ENCODE results near the gene DHCR24.

The DHCR24 gene

DNA sequence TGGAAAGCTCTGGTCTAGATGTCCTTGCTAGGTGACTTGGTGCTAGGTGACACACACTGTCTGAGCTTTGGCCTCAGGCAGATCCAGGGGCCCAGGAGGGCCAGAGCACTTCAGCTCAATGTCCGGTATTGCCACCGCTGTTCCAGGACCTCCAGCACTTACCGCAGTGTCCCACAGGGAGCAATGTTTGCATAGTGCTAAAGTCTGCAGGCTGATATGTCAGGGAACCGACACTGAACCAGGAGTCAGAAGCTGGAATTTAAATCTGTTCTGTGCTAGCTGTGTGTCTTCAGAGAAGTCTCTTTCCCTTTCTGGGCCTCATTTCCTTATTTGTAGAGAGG is 19.3 kb downstream of the DHCR24 start:
- no peaks in the 10 kb centered on the region for H3K79me2 ChIP-seq (ENCODE audit: insufficient read depth, low read length)
- H3K9me3 ChIP-seq (ENCODE audit: low read length) = no peaks in the 10 kb centered on the region
- H3K9me2 ChIP-seq (ENCODE audit: low read depth, low read length) = no peaks in the 10 kb centered on the region
- H3K4me2 ChIP-seq (ENCODE audit: low read length) = no peak overlapping the region
- H2AFZ ChIP-seq (ENCODE audit: low read length) = no peak overlapping the region
- no peaks in the 10 kb centered on the region for H3K27me3 ChIP-seq (ENCODE audit: insufficient read depth, low read length)
- TF ChIP-seq, protein P1, sequence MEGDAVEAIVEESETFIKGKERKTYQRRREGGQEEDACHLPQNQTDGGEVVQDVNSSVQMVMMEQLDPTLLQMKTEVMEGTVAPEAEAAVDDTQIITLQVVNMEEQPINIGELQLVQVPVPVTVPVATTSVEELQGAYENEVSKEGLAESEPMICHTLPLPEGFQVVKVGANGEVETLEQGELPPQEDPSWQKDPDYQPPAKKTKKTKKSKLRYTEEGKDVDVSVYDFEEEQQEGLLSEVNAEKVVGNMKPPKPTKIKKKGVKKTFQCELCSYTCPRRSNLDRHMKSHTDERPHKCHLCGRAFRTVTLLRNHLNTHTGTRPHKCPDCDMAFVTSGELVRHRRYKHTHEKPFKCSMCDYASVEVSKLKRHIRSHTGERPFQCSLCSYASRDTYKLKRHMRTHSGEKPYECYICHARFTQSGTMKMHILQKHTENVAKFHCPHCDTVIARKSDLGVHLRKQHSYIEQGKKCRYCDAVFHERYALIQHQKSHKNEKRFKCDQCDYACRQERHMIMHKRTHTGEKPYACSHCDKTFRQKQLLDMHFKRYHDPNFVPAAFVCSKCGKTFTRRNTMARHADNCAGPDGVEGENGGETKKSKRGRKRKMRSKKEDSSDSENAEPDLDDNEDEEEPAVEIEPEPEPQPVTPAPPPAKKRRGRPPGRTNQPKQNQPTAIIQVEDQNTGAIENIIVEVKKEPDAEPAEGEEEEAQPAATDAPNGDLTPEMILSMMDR (IDR thresholded peaks at IDR 0.05; ENCODE audit: low read length) = no peak
- no peak for TF ChIP-seq EZH2 (IDR thresholded peaks at IDR 0.05; ENCODE audit: borderline replicate concordance, low read length)
- H3K9ac ChIP-seq (ENCODE audit: low read length) = no peak overlapping the region
- no peaks in the 10 kb centered on the region for H4K20me1 ChIP-seq (ENCODE audit: insufficient read depth, low read length)
- H3K4me1 ChIP-seq (ENCODE audit: insufficient read depth, low read length, severe bottlenecking) = no peaks in the 10 kb centered on the region
- no peaks in the 10 kb centered on the region for H3F3A ChIP-seq (ENCODE audit: insufficient read depth, low read length)
- peaks cover 98% of the 10 kb centered on the region for H3K36me3 ChIP-seq (ENCODE audit: insufficient read depth, low read length)
- H3K4me3 ChIP-seq (ENCODE audit: low read depth, low read length, poor library complexity, severe bottlenecking) = no peak overlapping the region
- no peak overlapping the region for H3K27ac ChIP-seq (ENCODE audit: low read depth, low read length, poor library complexity, severe bottlenecking)

DNA sequence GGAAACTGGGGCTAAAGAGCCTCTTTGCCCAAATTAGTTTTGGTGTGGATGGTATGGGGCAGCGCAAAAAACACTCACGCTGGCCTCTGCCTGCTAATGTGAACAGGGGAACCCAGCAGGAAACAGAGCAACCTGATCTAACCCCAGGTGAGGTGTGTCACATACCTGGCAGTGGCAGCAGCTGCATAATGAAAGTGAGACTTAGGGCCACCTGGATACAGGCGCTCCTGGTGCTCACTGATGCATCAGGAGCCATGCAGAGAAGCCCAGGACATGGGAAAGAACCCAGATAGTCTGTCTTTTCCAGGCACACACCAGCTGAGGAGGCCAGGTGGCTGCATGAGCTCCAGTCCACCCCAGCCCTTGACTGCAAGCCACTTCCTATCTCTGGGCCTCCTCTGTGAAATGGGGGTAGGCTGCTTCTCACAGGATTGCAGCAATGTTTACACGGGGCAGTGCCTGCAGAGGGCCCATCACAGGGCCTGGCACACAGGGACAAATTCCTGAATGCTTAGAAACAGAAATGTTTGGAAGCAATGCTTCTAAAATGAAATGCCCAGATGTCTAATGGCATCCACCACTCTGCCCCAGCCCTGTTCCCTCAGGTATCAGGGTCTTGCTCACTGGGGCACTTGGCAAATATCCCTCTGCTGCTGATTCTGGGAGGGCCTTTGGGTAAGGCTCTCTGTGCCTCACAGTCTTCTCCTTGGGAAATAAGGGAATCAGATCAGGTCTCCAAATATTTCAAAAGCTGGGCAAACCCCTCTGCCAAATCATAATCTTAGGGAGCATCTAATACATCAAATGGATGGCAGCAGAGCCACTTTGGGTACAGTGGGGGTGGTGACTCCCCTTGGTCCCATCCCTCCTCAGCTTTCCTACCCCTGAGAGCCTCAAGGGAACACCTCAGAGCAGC is 19.9 kb downstream of the DHCR24 start:
- H3K9ac ChIP-seq (ENCODE audit: low read length) = no peak overlapping the region
- H3K4me1 ChIP-seq (ENCODE audit: insufficient read depth, low read length, severe bottlenecking) = no peaks in the 10 kb centered on the region
- no peaks in the 10 kb centered on the region for H3K27me3 ChIP-seq (ENCODE audit: insufficient read depth, low read length)
- H3K4me3 ChIP-seq (ENCODE audit: low read depth, low read length, poor library complexity, severe bottlenecking) = no peak overlapping the region
- no peak for TF ChIP-seq EZH2 (IDR thresholded peaks at IDR 0.05; ENCODE audit: borderline replicate concordance, low read length)
- TF ChIP-seq, protein P1 (IDR thresholded peaks at IDR 0.05; ENCODE audit: low read length) = no peak
- no peaks in the 10 kb centered on the region for H3K79me2 ChIP-seq (ENCODE audit: insufficient read depth, low read length)
- H3K4me2 ChIP-seq (ENCODE audit: low read length) = no peak overlapping the region
- no peaks in the 10 kb centered on the region for H3K9me3 ChIP-seq (ENCODE audit: low read length)
- H4K20me1 ChIP-seq (ENCODE audit: insufficient read depth, low read length) = no peaks in the 10 kb centered on the region
- H3K36me3 ChIP-seq (ENCODE audit: insufficient read depth, low read length) = peaks cover 98% of the 10 kb centered on the region
- H2AFZ ChIP-seq (ENCODE audit: low read length) = no peak overlapping the region
- H3K9me2 ChIP-seq (ENCODE audit: low read depth, low read length) = no peaks in the 10 kb centered on the region
- H3K27ac ChIP-seq (ENCODE audit: low read depth, low read length, poor library complexity, severe bottlenecking) = no peak overlapping the region
- no peaks in the 10 kb centered on the region for H3F3A ChIP-seq (ENCODE audit: insufficient read depth, low read length)

DNA sequence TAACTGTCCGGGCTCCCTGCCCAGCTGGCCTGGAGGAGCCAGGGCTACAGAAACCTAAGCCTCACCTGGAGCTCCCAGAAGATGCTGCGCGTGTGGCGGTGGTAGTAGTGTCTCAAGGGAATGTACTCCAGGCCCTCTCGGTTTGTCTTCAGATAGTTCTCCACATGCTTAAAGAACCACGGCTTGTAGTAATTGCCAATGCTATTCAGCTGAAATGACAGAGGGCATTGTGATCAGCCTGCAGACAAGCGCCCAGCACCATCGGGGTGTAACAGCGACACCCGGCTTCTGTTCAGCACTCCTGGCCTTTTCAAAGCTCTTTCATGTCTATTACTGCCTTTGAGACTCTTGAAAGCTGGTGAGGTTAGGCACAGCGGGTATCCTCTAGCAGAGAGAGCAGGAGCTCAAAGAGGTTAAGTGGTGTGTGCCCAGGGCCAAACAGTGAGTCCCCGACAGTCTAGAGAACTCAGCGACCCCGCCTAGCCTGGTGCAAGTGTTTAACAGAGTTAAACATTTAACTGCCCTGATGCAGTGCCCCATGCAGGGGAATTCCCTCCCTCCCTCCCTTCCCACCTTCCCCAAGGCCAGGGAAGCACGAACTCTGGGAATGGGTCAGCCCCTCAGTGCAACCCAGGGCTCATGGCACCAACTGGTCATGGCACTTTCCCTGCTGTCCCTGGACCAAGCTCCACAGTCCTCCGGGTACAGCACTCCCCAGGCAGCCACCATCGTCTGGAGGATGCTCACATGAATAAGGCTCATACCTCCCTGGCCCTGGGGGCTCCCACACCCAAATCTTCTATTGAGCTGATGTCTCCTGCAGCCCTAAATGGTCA is 21.5 kb downstream of the DHCR24 start:
- H3K27me3 ChIP-seq (ENCODE audit: insufficient read depth, low read length) = no peaks in the 10 kb centered on the region
- no peak overlapping the region for H2AFZ ChIP-seq (ENCODE audit: low read length)
- H3K4me3 ChIP-seq (ENCODE audit: low read depth, low read length, poor library complexity, severe bottlenecking) = no peak overlapping the region
- no peak overlapping the region for H3K4me2 ChIP-seq (ENCODE audit: low read length)
- no peaks in the 10 kb centered on the region for H3K4me1 ChIP-seq (ENCODE audit: insufficient read depth, low read length, severe bottlenecking)
- H3K9me3 ChIP-seq (ENCODE audit: low read length) = no peaks in the 10 kb centered on the region
- H3K9me2 ChIP-seq (ENCODE audit: low read depth, low read length) = no peaks in the 10 kb centered on the region
- no peaks in the 10 kb centered on the region for H3F3A ChIP-seq (ENCODE audit: insufficient read depth, low read length)
- no peaks in the 10 kb centered on the region for H3K79me2 ChIP-seq (ENCODE audit: insufficient read depth, low read length)
- no peaks in the 10 kb centered on the region for H4K20me1 ChIP-seq (ENCODE audit: insufficient read depth, low read length)
- H3K36me3 ChIP-seq (ENCODE audit: insufficient read depth, low read length) = peaks cover 97% of the 10 kb centered on the region
- no peak overlapping the region for H3K9ac ChIP-seq (ENCODE audit: low read length)
- TF ChIP-seq, protein P1 (IDR thresholded peaks at IDR 0.05; ENCODE audit: low read length) = no peak
- no peak for TF ChIP-seq EZH2 (IDR thresholded peaks at IDR 0.05; ENCODE audit: borderline replicate concordance, low read length)
- no peak overlapping the region for H3K27ac ChIP-seq (ENCODE audit: low read depth, low read length, poor library complexity, severe bottlenecking)
